Bronchial epithelial cell (primary cell): ENCODE results near the gene TNFRSF18. TPM values are rescaled to one million over a fixed set of nuclear protein-coding genes. Genes with fewer than 3 reads are reported as not detected.

Experiments
- DNase-seq: peaks from one replicate; pipeline ENCODE4 v3.0.0-alpha.2; 2010; ENCODE audit warnings: low read depth
- FAIRE-seq: peaks from 2 replicates; lab custom pipeline; 2011; peaks lifted over from hg19 to GRCh38; lab: Jason Lieb, UNC
- H3K27me3 ChIP-seq: 2 replicates; pipeline ENCODE4 v1.5.1; 2011; ENCODE audit warnings: low read length; ENCODE audit not compliant: control insufficient read depth, insufficient read depth
- H3K36me3 ChIP-seq: 2 replicates; pipeline ENCODE4 v1.5.1; 2011; ENCODE audit warnings: low read length; ENCODE audit not compliant: control insufficient read depth, insufficient read depth
- H3K4me3 ChIP-seq: 2 replicates; pipeline ENCODE4 v1.5.1; 2011; ENCODE audit warnings: mild to moderate bottlenecking, low read depth, low read length, control low read depth
- CTCF ChIP-seq: IDR thresholded peaks from 2 replicates; pipeline ENCODE4 v1.5.1; 2011; ENCODE audit warnings: mild to moderate bottlenecking, moderate library complexity, low read length, control low read depth, inconsistent platforms; ENCODE audit not compliant: insufficient read depth, severe bottlenecking
- total RNA-seq: library from RNA; depleted of rRNA; stranded (reverse); fragments of >200 nt; gene quantifications from 2 replicates; pipeline ENCODE4 v1.2.1, GENCODE V29; 2014

TNFRSF18 gene
- total RNA-seq, 1 donor from 2014 or later, result not detected

- peak overlapping the region; percentile 57 for H3K4me3 ChIP-seq
- DNase-seq (no peak), FAIRE-seq (no peak)
Measured at GRCh38 chr1:1163538-1164070, 42.8 kb downstream of the TNFRSF18 start.

GRCh38 chr1:1162597-1163537, 43.5 kb downstream of the TNFRSF18 start:
- Histone ChIP-seq H3K36me3 (peaks cover 4% of the 10 kb centered on the region), H3K27me3 (no peaks in the 10 kb centered on the region), H3K4me3 (peak overlapping the region; percentile 57)
- no peak for TF ChIP-seq CTCF
- no peak for FAIRE-seq
- peak; percentile 57 for DNase-seq

More at GRCh38 chr1:1163538-1164070, 42.8 kb downstream of the TNFRSF18 start:
- Histone ChIP-seq H3K27me3 (no peaks in the 10 kb centered on the region), H3K36me3 (peaks cover 6% of the 10 kb centered on the region)
- TF ChIP-seq CTCF, result no peak

GRCh38 chr1:1161683-1162079, 44.7 kb downstream of the TNFRSF18 start:
- TF ChIP-seq CTCF, result no peak

GRCh38 chr1:1161078-1161682, 45.2 kb downstream of the TNFRSF18 start:
- no peak for DNase-seq
- Histone ChIP-seq H3K4me3 (no peak overlapping the region), H3K27me3 (no peaks in the 10 kb centered on the region), H3K36me3 (peaks cover 4% of the 10 kb centered on the region)
- no peak for TF ChIP-seq CTCF
- no peak for FAIRE-seq

More at GRCh38 chr1:1161683-1162079, 44.7 kb downstream of the TNFRSF18 start:
- Histone ChIP-seq H3K27me3 (no peaks in the 10 kb centered on the region), H3K36me3 (peaks cover 4% of the 10 kb centered on the region), H3K4me3 (no peak overlapping the region)
- no peak for DNase-seq
- FAIRE-seq, result no peak

GRCh38 chr1:1160281-1160930, 46.0 kb downstream of the TNFRSF18 start:
- Histone ChIP-seq H3K36me3 (peaks cover 2% of the 10 kb centered on the region), H3K4me3 (no peak overlapping the region), H3K27me3 (no peaks in the 10 kb centered on the region)
- FAIRE-seq (peak; percentile 76), DNase-seq (no peak)
- no peak for TF ChIP-seq CTCF
